A549 (cell line): ENCODE results near the gene CNTN5. TPM values are rescaled to one million over a fixed set of nuclear protein-coding genes. Genes with fewer than 3 reads are reported as not detected.

Experiments used
- ATAC-seq, 2 experiments: fragments of 200-7000 bp in 1 of 2; fragments of >200 bp in 1 of 2; cut with Nextera tagmentation in 1 of 2; cut with Tn5 transposase in 1 of 2; 3 replicates each; pipeline versions ENCODE4 v1.8.0 to v1.9.1; 2018 to 2020; ENCODE audit warnings: mild to moderate bottlenecking in 1 of 2, moderate library complexity in 1 of 2
- CTCF ChIA-PET: fragments of 300-600 bp; sonication (Branson Sonifier 250); formaldehyde crosslinking; extraction: SDS; loops from one replicate; lab custom pipeline; 2021; ENCODE audit warnings: antibody characterized with exemption, inconsistent platforms; lab: Yijun Ruan, JAX
- POLR2A ChIA-PET: fragments of 350-600 bp; formaldehyde crosslinking; extraction: SDS; loops from one replicate; lab custom pipeline; 2021; ENCODE audit warnings: antibody characterized with exemption, inconsistent platforms; lab: Yijun Ruan, JAX
- DNase-seq, 2 experiments: peaks; one replicate each; pipeline versions ENCODE4 v3.0.0 to v3.0.0-alpha.2; 2011 to 2016; ENCODE audit warnings: low read depth in 1 of 2, low spot score in 1 of 2
- FAIRE-seq: peaks from 2 replicates; lab custom pipeline; 2011; peaks lifted over from hg19 to GRCh38; lab: Jason Lieb, UNC
- H3K27ac ChIP-seq, 2 experiments: fragments of >200 bp; sonication (Bioruptor Twin); formaldehyde crosslinking; 3 replicates each; pipeline ENCODE4 v1.5.1; 2016 to 2017
- H3K4me1 ChIP-seq: fragments of >200 bp; sonication (Bioruptor Twin); formaldehyde crosslinking; 3 replicates; pipeline ENCODE4 v1.6.1; 2016
- H3K4me2 ChIP-seq: fragments of >200 bp; sonication (Bioruptor Twin); formaldehyde crosslinking; 3 replicates; pipeline ENCODE4 v1.6.1; 2016
- H3K4me3 ChIP-seq: fragments of >200 bp; sonication (Bioruptor Twin); formaldehyde crosslinking; 3 replicates; pipeline ENCODE4 v1.5.1; 2016
- H3K9me3 ChIP-seq: fragments of >200 bp; sonication (Bioruptor Twin); formaldehyde crosslinking; 3 replicates; pipeline ENCODE4 v1.6.1; 2016
- CBX2 ChIP-seq: fragments of 200-600 bp; sonication (generic); IDR thresholded peaks from 2 replicates; pipeline ENCODE4 v1.6.1; 2016; ENCODE audit warnings: low read depth, mild to moderate bottlenecking, borderline replicate concordance
- CHD4 ChIP-seq: fragments of 200-600 bp; sonication (generic); IDR thresholded peaks from 2 replicates; pipeline ENCODE4 v1.6.1; 2016; ENCODE audit warnings: antibody characterized with exemption, mild to moderate bottlenecking, borderline replicate concordance
- CTCF ChIP-seq: fragments of >200 bp; sonication (Bioruptor Twin); formaldehyde crosslinking; IDR thresholded peaks from 3 replicates; pipeline ENCODE4 v1.5.1; 2016
- E2F6 ChIP-seq: IDR thresholded peaks from 2 replicates; pipeline ENCODE4 v1.6.1; 2012; ENCODE audit warnings: low read depth, borderline replicate concordance
- ESRRA ChIP-seq: fragments of 150-350 bp; IDR thresholded peaks from 2 replicates; pipeline ENCODE4 v1.6.1; 2014; ENCODE audit warnings: mild to moderate bottlenecking, low read length, borderline replicate concordance
- FOSL2 ChIP-seq, 2 experiments: fragments of 450-650 bp in 1 of 2; fragments of >200 bp in 1 of 2; sonication (Bioruptor Twin) in 1 of 2; formaldehyde crosslinking; IDR thresholded peaks; 2 replicates each; pipeline versions ENCODE4 v1.5.0 to v1.6.1; 2016 to 2020; ENCODE audit warnings: mild to moderate bottlenecking in 1 of 2, moderate library complexity in 1 of 2
- HDAC2 ChIP-seq: fragments of 200-600 bp; sonication (generic); IDR thresholded peaks from 2 replicates; pipeline ENCODE4 v1.6.1; 2016
- HES2 ChIP-seq: fragments of >200 bp; sonication (Bioruptor Twin); formaldehyde crosslinking; IDR thresholded peaks from 2 replicates; pipeline ENCODE4 v1.6.1; 2016
- HMGXB4 ChIP-seq: fragments of 250-450 bp; sonication (Bioruptor Pico); IDR thresholded peaks from 2 replicates; pipeline ENCODE4 v1.5.0; 2021; ENCODE audit warnings: mild to moderate bottlenecking, moderate library complexity, borderline replicate concordance
- JUN ChIP-seq, 2 experiments: fragments of >200 bp; sonication (Bioruptor Twin); formaldehyde crosslinking; IDR thresholded peaks; 2 replicates in 1 of 2; 3 replicates in 1 of 2; pipeline ENCODE4 v1.6.1; 2016 to 2017
- JUNB ChIP-seq: fragments of >200 bp; sonication (Bioruptor Twin); formaldehyde crosslinking; IDR thresholded peaks from 2 replicates; pipeline ENCODE4 v1.6.1; 2016
- KDM1A ChIP-seq: fragments of 200-600 bp; sonication (generic); IDR thresholded peaks from 2 replicates; pipeline ENCODE4 v1.6.1; 2016; ENCODE audit warnings: low read depth, mild to moderate bottlenecking
- KDM5A ChIP-seq: fragments of 200-600 bp; sonication (generic); IDR thresholded peaks from 2 replicates; pipeline ENCODE4 v1.6.1; 2016; ENCODE audit warnings: antibody characterized with exemption, mild to moderate bottlenecking
- MYC ChIP-seq: IDR thresholded peaks from 2 replicates; pipeline ENCODE4 v1.6.1; 2012; ENCODE audit warnings: mild to moderate bottlenecking, inconsistent platforms, low read length, improper control_type of control experiment, borderline replicate concordance
- NFE2L2 ChIP-seq: fragments of 150-350 bp; conservative IDR thresholded peaks from 2 replicates; pipeline ENCODE4 v1.6.1; 2014; ENCODE audit warnings: low read length
- NPAS2 ChIP-seq: fragments of 250-450 bp; sonication (Bioruptor Pico); IDR thresholded peaks from 2 replicates; pipeline ENCODE4 v1.8.0; 2022; ENCODE audit warnings: mild to moderate bottlenecking, moderate library complexity, borderline replicate concordance
- NR3C1 ChIP-seq: fragments of >200 bp; sonication (Bioruptor Twin); formaldehyde crosslinking; IDR thresholded peaks from 3 replicates; pipeline ENCODE4 v1.6.1; 2017
- PBX3 ChIP-seq: IDR thresholded peaks from 2 replicates; pipeline ENCODE4 v1.6.1; 2012
- RCOR1 ChIP-seq: fragments of 150-350 bp; IDR thresholded peaks from 2 replicates; pipeline ENCODE4 v1.6.1; 2014; ENCODE audit warnings: antibody characterized with exemption, low read length, low read depth
- RNF2 ChIP-seq: fragments of 200-600 bp; sonication (generic); IDR thresholded peaks from 2 replicates; pipeline ENCODE4 v1.6.1; 2016; ENCODE audit warnings: low read depth, mild to moderate bottlenecking, antibody characterized with exemption, moderate library complexity, borderline replicate concordance
- SMC3 ChIP-seq: fragments of >200 bp; sonication (Bioruptor Twin); formaldehyde crosslinking; IDR thresholded peaks from 3 replicates; pipeline ENCODE4 v1.6.1; 2018; ENCODE audit warnings: inconsistent platforms
- SREBF2 ChIP-seq: fragments of 450-650 bp; IDR thresholded peaks from 2 replicates; pipeline ENCODE4 v1.6.1; 2014; ENCODE audit warnings: mild to moderate bottlenecking, moderate library complexity
- TP53 ChIP-seq: fragments of 250-450 bp; sonication (Bioruptor Pico); IDR thresholded peaks from 2 replicates; pipeline ENCODE4 v1.5.0; 2021; ENCODE audit warnings: mild to moderate bottlenecking, moderate library complexity
- ZC3H11A ChIP-seq: fragments of 450-650 bp; IDR thresholded peaks from 2 replicates; pipeline ENCODE4 v1.6.1; 2014; ENCODE audit warnings: antibody characterized with exemption, mild to moderate bottlenecking
- WGBS: methylation state at CpG from one replicate; pipeline ENCODE4 v1.1.6; 2017; ENCODE audit errors: missing lambda C conversion rate; 5-methylcytosine and 5-hydroxymethylcytosine counted together
- polyA plus RNA-seq, 4 experiments: library from polyadenylated mRNA; depleted of rRNA in 3 of 4; stranded (reverse); fragments of >200 nt; fragmentation: RNase III in 1 of 4; extraction: RNeasy Plus Mini Kit Qiagen cat#74134 plus additional on column Dnase treatment in 1 of 4; gene quantifications; 2 replicates in 3 of 4; 3 replicates in 1 of 4; pipeline ENCODE4 v1.2.3, GENCODE V29; 2011 to 2017

The CNTN5 gene
- polyA plus RNA-seq, 2 of the 4 experiments (the other 2 are of a cell fraction), result 0.08 TPM; not detected in 1

GRCh38 chr11:100308202-100308601, 1287.5 kb downstream of the CNTN5 start:
- no peak for DNase-seq
- no peak for ATAC-seq
- Histone ChIP-seq H3K4me3 (no peak overlapping the region), H3K4me2 (no peak overlapping the region), H3K27ac (no peak overlapping the region), H3K9me3 (no peaks in the 10 kb centered on the region), H3K4me1 (no peaks in the 10 kb centered on the region)
- 53% methylated on average over 2 of the region's 2 CpGs for WGBS
- CTCF ChIA-PET, result no interaction called here
- no peak for FAIRE-seq
- TF ChIP-seq SREBF2 (no peak), FOSL2 (IDR thresholded peaks at IDR 0.05) (no peak), FOSL2 (CRISPR knock-in tag; IDR thresholded peaks at IDR 0.05) (no peak), CTCF (no peak), TP53 (CRISPR knock-in tag) (no peak), NR3C1 (no peak), ZC3H11A (no peak), ESRRA (no peak), HMGXB4 (CRISPR knock-in tag) (no peak), E2F6 (no peak), PBX3 (no peak), RNF2 (no peak), CBX2 (no peak), NPAS2 (no peak), JUN (IDR thresholded peaks at IDR 0.05) (no peak), HES2 (no peak), NFE2L2 (no peak), CHD4 (no peak), HDAC2 (no peak)
- POLR2A ChIA-PET, result no interaction called here

GRCh38 chr11:100315946-100316345, 1295.2 kb downstream of the CNTN5 start:
- H3K4me1 ChIP-seq, result no peaks in the 10 kb centered on the region
- 57% methylated on average over 1 of the region's 1 CpG for WGBS
- ATAC-seq, result no peak
- no peak for TF ChIP-seq JUNB
- TF ChIP-seq KDM5A, result no peak
- no peak for TF ChIP-seq KDM1A
- no peak for TF ChIP-seq MYC
- no peak for TF ChIP-seq SMC3
- no peak for TF ChIP-seq RCOR1
- TF ChIP-seq CTCF, result no peak
- DNase-seq, result no peak
- H3K27ac ChIP-seq, result no peak overlapping the region
- ChIA-PET POLR2A (no interaction called here), CTCF (interaction anchor here (1.0 kb wide), 1 partner anchor 9 kb away, joined by 3 read pairs; no protein-coding TSS in a partner anchor)
- FAIRE-seq, result no peak
- H3K9me3 ChIP-seq, result no peaks in the 10 kb centered on the region
- no peak overlapping the region for H3K4me2 ChIP-seq
- H3K4me3 ChIP-seq, result no peak overlapping the region
